Measurements from ENCODE around the gene TMEM178B.

GRCh38 chr7:141360416-141360760 is 286.5 kb downstream of the TMEM178B start:
- TF ChIP-seq CTCF (IDR thresholded peaks at IDR 0.05) (no peak), POLR2A (IDR thresholded peaks at IDR 0.05) (no peak)

All from right lobe of liver (tissue), 4 donors.